Erythroblast (primary cell): ENCODE data around the gene PCLO.

ENCODE experiments used
- GATA1 ChIP-seq: IDR thresholded peaks from 2 replicates; pipeline ENCODE4 v1.6.1; 2011; ENCODE audit warnings: low read depth, mild to moderate bottlenecking, control low read depth, low read length, moderate library complexity
- POLR2A ChIP-seq: IDR thresholded peaks from 2 replicates; pipeline ENCODE4 v1.6.1; 2011; ENCODE audit warnings: mild to moderate bottlenecking, low read length

DNA sequence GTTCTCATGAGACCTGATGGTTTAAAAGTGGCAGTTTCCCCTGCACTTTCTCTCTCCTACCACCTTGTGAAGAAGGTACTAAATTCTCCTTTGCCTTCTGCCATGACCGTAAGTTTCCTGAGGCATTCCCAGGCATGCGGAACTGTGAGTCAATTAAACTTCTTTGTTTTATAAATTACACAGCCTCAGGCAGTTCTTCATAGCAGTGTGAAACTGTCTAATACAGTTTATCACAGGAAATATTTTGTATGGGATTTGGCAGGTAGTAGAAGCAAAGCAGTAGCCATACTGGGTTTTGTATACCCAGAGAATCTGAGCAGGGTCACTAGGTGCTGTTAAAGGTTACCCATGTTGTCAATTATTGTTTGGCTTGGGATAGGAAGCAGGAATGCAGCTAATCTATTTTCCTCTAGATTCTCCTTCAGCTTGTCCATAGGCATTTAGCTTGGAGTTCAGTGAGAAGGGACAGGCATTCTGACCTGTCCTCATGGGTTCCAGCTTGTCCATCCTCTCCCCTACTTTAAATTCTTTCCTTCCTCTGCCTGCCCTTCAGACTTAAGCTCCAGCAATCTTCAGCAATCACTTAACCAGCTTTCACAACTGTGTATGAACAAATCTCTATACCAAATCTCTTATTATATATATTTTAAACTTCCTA lies 186.7 kb downstream of the PCLO start:
- TF ChIP-seq POLR2A (no peak), GATA1 (no peak)
